ENCODE data around the gene FOXL2. TPM values are rescaled to one million over a fixed set of nuclear protein-coding genes. Genes with fewer than 3 reads are reported as not detected.
A peak's percentile ranks its signal among the peaks of the same experiment; 100 is the strongest.

Gene FOXL2
- total RNA-seq, 1 donor from 2014 or later = not detected

DNA sequence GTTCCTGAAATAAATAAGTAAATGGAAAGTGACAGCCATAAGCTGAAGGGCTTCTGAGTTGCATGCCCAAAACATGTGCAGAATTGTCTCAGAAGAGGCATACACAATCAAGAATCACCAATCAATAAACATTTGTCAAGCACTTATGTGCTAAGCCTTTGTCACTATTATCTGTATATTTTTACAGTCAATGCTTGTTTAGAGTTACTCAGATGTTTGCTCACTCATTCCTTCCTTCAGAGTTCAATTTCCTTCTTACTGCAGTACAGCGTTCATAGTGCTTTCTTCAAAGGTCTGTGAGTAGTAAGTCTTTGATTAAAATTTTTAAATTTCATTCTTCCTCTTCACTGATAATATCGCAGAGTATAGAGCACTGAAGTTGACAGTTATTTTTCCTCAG lies 17.3 kb upstream of the FOXL2 start:
- Mint-ChIP-seq H3K4me3 (no peak overlapping the region), H3K27me3 (ENCODE audit: low read depth) (peaks cover 59% of the 10 kb centered on the region), H3K4me1 (no peaks in the 10 kb centered on the region)

DNA sequence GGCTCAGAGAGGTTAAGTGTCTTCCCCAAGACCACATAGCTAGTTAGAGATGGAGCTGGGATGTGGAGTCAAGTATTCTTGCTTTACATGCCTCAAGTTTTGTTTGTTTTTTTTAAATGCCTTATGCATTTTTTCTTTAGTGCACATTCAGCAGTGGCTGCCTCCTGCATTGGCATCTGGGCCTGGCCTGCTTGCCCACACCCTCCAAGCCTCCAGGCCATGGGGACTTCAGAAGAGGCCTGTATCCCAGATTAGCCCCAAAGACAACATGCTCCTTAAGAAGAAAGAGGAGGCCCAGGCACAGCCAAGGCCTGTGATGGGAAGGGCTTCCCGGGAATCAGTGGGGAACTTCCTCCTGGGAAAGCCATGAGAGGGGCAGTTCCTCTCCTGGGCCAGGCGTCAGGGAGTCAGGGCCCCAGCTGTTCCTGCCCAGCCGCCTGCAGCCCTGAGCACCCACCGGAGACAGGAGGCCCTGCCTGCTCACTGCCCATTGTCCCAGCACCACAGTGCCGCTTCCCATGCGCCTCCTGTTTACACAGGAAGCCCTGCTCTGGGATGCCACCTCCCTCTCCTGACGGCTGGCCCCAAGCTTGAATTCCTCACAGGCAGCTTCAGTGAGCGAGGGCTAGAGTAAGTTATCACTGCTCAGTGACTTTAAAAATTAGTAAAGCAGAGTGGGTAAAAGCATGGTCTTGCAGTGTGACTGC lies 16.1 kb upstream of the FOXL2 start:
- Mint-ChIP-seq H3K27ac (no peak overlapping the region), H3K27me3 (ENCODE audit: low read depth) (peaks cover 64% of the 10 kb centered on the region), H3K4me1 (no peaks in the 10 kb centered on the region), H3K36me3 (peaks cover 1% of the 10 kb centered on the region), H3K4me3 (no peak overlapping the region), H3K9me3 (peaks cover 11% of the 10 kb centered on the region)
- TF ChIP-seq, protein P1, sequence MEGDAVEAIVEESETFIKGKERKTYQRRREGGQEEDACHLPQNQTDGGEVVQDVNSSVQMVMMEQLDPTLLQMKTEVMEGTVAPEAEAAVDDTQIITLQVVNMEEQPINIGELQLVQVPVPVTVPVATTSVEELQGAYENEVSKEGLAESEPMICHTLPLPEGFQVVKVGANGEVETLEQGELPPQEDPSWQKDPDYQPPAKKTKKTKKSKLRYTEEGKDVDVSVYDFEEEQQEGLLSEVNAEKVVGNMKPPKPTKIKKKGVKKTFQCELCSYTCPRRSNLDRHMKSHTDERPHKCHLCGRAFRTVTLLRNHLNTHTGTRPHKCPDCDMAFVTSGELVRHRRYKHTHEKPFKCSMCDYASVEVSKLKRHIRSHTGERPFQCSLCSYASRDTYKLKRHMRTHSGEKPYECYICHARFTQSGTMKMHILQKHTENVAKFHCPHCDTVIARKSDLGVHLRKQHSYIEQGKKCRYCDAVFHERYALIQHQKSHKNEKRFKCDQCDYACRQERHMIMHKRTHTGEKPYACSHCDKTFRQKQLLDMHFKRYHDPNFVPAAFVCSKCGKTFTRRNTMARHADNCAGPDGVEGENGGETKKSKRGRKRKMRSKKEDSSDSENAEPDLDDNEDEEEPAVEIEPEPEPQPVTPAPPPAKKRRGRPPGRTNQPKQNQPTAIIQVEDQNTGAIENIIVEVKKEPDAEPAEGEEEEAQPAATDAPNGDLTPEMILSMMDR (IDR thresholded peaks at IDR 0.05; ENCODE audit: unreplicated experiment) = no peak
- no peak for DNase-seq (ENCODE audit: low spot score in 2 of 2, unreplicated experiment in 2 of 2)

More for the DNA sequence above, 17.3 kb upstream of the FOXL2 start:
- Mint-ChIP-seq H3K27ac (no peak overlapping the region), H3K9me3 (peaks cover 11% of the 10 kb centered on the region), H3K36me3 (peaks cover 1% of the 10 kb centered on the region)
- TF ChIP-seq, protein P1 (IDR thresholded peaks at IDR 0.05; ENCODE audit: unreplicated experiment) = no peak
- DNase-seq (ENCODE audit: low spot score in 2 of 2, unreplicated experiment in 2 of 2) = no peak

- TF ChIP-seq, protein P1 (IDR thresholded peaks at IDR 0.05; ENCODE audit: unreplicated experiment) = no peak
- DNase-seq (ENCODE audit: low spot score in 2 of 2, unreplicated experiment in 2 of 2) = no peak
- Mint-ChIP-seq H3K27me3 (ENCODE audit: low read depth) (peaks cover 73% of the 10 kb centered on the region), H3K4me1 (no peaks in the 10 kb centered on the region), H3K36me3 (no peaks in the 10 kb centered on the region), H3K9me3 (peaks cover 11% of the 10 kb centered on the region), H3K4me3 (no peak overlapping the region), H3K27ac (no peak overlapping the region)
These were observed 13.5 kb upstream of the FOXL2 start for GRCh38 chr3:138960417-138960852.

DNA sequence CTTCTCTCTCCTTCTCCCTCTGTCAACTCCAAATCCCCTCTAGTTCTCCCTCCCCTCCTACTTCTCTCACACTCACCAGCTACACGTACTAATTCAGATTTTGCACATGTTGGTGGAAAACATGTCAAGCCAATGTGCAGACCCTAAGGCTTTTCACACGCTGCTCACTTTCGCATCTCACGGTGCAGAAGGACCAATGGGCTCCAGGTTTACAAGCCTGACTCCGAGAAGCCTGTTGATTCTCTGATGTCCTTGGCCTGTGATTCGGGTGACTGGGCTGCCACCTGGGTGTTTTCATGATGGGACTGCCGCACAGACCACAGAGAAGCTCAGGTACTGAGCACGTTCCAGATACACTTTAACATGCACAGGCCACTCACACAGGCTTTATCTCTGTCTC lies 3.8 kb upstream of the FOXL2 start:
- no peak for DNase-seq (ENCODE audit: low spot score in 2 of 2, unreplicated experiment in 2 of 2)
- H3K27ac Mint-ChIP-seq = no peak overlapping the region
- H3K27me3 Mint-ChIP-seq (ENCODE audit: low read depth) = peaks cover 95% of the 10 kb centered on the region
- H3K9me3 Mint-ChIP-seq = no peaks in the 10 kb centered on the region
- peaks cover 11% of the 10 kb centered on the region for H3K4me1 Mint-ChIP-seq
- no peaks in the 10 kb centered on the region for H3K36me3 Mint-ChIP-seq
- TF ChIP-seq, protein P1 (IDR thresholded peaks at IDR 0.05; ENCODE audit: unreplicated experiment) = no peak
- peak overlapping the region; percentile 47 for H3K4me3 Mint-ChIP-seq

- TF ChIP-seq, protein P1 (IDR thresholded peaks at IDR 0.05; ENCODE audit: unreplicated experiment) = no peak
- Mint-ChIP-seq H3K9me3 (no peaks in the 10 kb centered on the region), H3K4me1 (peaks cover 12% of the 10 kb centered on the region), H3K27me3 (ENCODE audit: low read depth) (peaks cover 94% of the 10 kb centered on the region), H3K27ac (no peak overlapping the region), H3K4me3 (peak overlapping the region; percentile 47), H3K36me3 (no peaks in the 10 kb centered on the region)
- DNase-seq (ENCODE audit: low spot score in 2 of 2, unreplicated experiment in 2 of 2) = peak in 1 of 2 experiments; percentile 67
These were observed 3.2 kb upstream of the FOXL2 start for GRCh38 chr3:138950006-138950644.
